GM11168 (cell line): ENCODE measurements around the gene DNASE1L3.

Source experiments
- in situ Hi-C: fragments of 300-500 bp; cut with MboI; formaldehyde crosslinking; loops from one replicate; pipeline ENCODE4 v1.12.0; 2022; ENCODE audit warnings: low sequenced_read_pairs; ENCODE audit not compliant: unreplicated experiment

Gene DNASE1L3

DNA sequence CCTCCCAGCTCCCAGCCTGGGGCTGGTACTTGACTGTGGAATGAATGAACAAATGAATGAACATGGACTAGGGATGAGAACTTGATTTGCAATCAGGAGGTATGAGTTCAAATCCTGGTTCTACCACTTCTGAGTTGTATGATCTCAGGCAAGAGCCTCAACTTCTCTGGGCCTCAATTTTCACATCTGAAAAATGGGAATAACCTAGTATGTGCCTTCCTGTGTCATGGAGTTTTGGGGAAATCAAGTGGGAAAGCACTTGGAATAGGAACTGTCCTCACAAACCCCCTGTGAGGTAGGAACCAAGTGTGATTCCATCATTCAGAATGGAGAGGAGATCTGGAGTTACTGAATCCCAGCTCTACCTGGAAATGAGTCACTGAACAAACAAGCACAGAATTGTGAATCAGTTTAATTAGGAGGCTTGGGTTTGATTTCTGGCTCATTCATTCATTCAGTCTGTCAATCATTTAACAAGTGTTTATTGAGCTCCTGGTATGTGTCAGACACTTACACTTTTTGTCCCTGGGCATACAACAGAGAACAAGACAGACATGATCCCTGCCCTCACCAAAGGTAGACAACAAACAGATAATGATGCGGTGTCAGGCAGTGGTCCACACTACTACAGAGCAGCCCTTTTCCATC, 29.7 kb downstream of the DNASE1L3 start:
- in situ Hi-C loops = loop anchor here (5.0 kb wide), 1 partner anchor 36 kb away; no protein-coding TSS in a partner anchor

DNA sequence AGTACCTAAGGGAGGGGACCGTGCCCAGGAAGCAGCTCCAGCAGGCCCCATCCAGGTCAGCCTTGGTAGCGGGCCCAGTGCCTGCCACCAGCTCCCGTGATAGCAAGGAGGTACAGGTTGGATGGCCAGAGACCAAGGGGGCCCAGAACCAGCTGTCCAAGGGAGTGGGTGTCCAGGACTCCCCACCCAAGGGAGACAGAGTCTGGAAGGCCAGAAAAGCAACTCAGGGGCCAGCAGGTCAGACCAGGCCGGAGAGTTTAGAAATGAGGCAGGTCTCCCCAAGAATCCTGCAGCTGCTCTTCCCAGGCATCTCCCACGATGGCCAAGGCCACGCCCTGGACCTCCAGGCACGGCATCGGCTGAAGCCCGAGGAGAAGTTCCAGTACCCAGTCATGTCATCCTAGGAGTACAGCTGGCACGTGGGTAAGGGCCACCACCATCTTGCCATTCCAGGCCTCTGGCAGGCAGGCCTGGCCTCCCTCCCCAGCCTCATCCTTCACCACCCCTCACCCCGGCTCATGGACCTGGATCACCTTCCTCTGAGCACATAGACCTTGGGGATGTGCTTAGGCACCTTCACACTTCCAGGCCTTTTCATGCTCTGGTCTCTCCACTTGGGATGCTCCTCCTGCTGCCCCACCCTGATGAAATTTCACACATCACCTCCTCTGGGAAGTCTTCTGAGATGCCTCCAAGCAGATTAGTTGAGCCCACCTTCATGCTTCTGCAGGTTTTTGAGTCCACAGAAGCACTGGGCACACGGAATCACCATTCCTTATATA, 30.5 kb downstream of the DNASE1L3 start:
- in situ Hi-C loops = loop anchor here (5.0 kb wide), 1 partner anchor 37 kb away; no protein-coding TSS in a partner anchor

DNA sequence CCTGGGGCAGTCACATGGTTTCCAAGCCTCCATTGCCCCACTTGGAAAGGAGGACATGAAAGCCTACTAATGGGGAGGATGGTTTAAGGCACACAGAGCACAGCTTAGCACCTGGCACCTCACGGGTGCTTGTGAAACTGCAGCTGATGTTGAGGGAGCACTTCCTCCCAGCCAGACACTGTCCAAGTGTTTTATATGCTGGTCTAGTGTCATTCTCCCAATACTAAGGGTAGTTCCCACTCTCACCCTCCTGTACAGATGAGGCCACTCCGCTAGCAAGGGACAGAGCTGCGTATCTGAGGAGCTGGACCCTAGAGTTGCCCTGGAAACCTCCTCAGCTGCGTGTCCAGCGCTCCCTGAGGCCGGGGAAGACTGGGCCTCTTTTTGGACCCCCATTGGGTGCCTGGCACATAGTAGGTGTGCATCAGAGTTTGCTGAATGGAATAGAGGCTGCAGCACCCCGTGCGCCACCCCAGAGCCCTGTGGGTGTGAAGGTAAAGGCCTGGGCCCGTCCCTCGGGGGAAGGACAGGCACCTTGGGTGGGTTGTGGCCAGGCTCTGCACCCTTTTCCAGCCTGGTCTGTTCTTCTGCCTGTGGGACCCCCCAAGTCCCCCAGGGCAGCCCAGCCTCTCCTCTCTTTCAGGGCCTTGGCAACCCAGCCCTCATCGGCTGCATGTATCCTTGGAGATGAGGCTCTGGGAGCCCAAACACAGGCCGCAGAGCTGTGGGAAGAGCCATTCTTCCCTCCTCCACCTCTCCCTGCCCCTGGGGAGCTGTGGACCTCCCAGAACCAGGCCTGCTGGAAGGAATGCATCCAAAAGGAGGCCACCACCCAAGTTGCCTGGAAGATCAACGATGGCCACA, 31.3 kb downstream of the DNASE1L3 start:
- in situ Hi-C loops = loop anchor here (5.0 kb wide), 2 partner anchors 38 to 182 kb away; no protein-coding TSS in a partner anchor

DNA sequence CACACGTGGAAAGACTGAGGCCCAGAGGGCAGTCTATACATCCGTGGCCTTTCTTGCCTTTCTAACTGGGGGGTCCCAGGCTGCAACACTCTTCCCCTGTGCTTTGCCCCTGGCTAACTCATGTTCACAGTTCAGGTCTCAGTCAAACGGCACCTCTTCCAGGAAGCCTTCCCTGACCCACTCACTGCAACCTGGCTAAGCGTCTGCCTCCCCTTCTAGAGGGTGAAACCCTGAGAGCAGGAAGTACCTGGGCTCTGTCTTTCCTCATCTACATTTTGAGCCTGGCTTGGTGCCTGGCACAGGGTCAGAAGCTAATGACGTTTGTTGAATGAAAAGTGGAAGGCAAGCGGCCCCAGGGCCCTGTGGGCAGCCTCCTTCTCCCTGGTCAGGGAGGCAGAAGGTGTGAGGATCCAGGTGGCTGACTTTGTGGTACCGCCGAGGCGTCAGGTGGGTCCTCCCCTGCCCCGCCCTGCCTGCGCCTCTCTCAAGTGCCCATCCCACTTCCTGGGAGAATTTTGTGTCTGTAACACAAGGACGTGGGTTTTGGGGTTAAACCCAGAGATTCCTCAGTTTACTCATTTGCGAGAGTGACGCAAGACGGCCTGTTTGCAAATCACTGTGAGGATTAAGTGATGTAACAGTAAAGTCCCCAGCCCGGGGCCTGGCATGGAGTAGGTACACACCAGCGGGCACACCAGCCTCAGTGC, 32.1 kb downstream of the DNASE1L3 start:
- in situ Hi-C loops = loop anchor here (5.0 kb wide), 1 partner anchor 181 kb away; no protein-coding TSS in a partner anchor

DNA sequence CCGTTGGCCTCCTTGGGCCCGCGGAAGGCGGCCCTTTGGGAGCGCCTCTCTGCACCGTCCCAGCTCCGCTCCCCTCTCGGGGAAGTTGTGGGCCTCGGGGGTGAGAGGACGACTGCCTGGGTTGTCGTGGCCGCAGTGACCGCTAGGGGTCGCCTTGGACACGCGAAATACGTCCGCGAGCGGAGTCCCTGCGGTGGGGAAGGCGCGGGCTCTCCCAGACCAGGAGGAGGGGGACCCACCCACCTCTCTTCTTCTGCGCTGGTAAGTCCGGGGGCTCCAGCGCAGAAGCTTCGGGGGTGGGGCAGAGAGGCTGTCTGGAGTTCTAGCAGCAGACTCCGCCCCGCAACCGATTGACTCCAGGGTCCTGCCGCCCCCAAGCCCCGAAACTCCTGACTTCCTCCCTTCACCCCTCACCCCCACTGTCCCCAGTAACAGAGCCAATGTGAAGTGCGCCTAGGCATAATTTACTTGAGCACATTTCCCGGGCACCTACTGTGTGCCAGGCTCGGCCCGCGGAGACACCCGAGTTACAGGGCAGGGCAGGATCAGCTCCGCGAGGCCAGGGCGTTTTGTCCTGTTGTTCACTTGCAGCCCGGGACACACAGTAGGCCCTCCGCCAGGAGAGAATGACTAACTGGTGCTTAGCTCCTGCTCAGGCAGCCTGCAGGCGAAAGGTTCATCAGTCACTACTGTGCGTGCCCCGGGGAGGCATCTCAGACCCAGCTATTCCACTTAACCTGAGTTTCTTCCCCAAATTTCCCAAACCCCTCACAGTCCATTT, 32.8 kb downstream of the DNASE1L3 start:
- in situ Hi-C loops = loop anchor here (5.0 kb wide), 1 partner anchor 181 kb away; no protein-coding TSS in a partner anchor

DNA sequence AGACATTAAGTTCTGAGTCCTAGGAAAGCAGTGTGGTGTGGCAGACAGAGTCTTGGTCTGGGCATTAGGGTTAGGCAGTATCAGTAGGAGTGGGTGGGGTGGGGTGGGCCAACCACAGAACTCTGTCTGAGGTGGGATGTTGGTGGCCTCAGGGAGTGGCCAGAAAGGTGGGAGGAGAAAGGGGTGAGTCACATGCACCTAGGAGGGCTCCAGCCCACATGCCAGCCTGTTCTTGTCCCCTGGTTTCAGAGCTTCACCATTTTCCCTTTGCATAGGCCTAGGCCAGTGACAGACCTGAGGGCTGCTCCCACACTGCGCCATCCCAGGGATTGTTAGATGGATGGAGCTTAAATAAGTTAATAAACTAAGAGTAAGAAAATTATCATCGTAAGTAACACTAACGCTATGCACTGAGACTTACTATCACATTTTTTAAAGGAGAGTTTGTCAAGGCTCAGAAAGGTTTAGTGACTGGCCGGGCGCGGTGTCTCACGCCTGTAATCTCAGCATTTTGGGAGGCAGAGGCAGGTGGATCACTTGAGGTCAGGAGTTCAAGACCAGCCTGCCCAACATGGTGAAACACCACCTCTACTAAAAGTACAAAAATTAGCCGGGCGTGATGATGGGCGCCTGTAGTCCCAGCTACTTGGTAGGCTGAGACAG, 33.8 kb downstream of the DNASE1L3 start:
- in situ Hi-C loops = loop anchor here (5.0 kb wide), 1 partner anchor 180 kb away; no protein-coding TSS in a partner anchor

- in situ Hi-C loops = loop anchor here (5.0 kb wide), 1 partner anchor 179 kb away; no protein-coding TSS in a partner anchor
Measured at GRCh38 chr3:58176185-58176530, 34.6 kb downstream of the DNASE1L3 start.

GRCh38 chr3:58175437-58176184, 35.2 kb downstream of the DNASE1L3 start:
- in situ Hi-C loops = loop anchor here (5.0 kb wide), 1 partner anchor 178 kb away; no protein-coding TSS in a partner anchor

GRCh38 chr3:58175187-58175436, 35.7 kb downstream of the DNASE1L3 start:
- in situ Hi-C loops = loop anchor here (5.0 kb wide), 1 partner anchor 178 kb away; no protein-coding TSS in a partner anchor

- in situ Hi-C loops = no loop called here
Measured at GRCh38 chr3:58173669-58174398, 36.9 kb downstream of the DNASE1L3 start.

DNA sequence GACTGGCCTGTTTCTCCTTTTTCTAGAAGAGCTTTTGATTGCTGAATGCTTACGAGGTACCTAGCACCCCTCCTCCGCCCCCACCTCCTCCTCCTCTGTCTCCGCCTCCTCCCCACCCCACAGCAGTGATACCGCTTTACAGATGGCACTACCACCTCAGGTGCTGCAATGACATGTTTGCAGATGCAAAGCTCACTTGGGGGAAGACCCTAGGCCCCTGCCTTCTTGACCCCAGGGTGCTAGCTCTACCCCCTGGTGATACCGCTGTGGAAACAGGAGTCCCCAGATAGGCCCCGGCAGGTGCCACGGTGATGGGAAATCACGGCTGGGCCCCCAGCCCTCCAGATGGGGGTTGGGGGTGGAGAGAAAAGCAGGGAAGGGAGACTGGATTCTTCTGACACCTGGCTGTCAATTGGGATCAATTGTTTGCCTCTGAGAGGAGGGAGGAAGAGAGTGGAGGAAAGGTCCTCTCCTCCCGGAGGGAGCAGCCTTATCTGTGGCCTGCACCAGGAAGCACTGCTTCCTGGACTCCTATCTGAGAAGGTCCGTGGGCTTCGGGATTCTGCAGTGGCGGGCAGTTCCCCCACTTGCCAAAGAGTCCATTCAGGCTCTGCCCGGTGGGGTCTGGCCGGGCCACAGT, 37.6 kb downstream of the DNASE1L3 start:
- in situ Hi-C loops = no loop called here

DNA sequence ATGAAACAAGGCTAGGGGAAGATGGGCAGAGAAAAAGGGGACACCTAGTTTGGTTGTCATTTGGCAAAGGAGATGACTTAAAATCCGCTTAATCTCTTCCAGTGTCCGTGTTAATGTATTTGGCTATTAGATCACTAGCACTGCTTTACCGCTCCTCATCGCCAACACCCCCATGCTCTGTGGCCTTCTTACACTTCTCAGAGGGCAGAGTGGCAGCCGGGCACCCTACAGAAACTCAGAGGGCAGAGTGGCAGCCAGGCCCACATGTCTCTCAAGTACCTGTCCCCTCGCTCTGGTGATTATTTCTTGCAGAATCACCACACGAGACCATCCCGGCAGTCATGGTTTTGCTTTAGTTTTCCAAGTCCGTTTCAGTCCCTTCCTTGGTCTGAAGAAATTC, 39.6 kb downstream of the DNASE1L3 start:
- in situ Hi-C loops = no loop called here

- in situ Hi-C loops = no loop called here
Measured at GRCh38 chr3:58170376-58170775, 40.4 kb downstream of the DNASE1L3 start.

- in situ Hi-C loops = no loop called here
Measured at GRCh38 chr3:58169371-58169770, 41.4 kb downstream of the DNASE1L3 start.

GRCh38 chr3:58168498-58168897, 42.3 kb downstream of the DNASE1L3 start:
- in situ Hi-C loops = no loop called here

DNA sequence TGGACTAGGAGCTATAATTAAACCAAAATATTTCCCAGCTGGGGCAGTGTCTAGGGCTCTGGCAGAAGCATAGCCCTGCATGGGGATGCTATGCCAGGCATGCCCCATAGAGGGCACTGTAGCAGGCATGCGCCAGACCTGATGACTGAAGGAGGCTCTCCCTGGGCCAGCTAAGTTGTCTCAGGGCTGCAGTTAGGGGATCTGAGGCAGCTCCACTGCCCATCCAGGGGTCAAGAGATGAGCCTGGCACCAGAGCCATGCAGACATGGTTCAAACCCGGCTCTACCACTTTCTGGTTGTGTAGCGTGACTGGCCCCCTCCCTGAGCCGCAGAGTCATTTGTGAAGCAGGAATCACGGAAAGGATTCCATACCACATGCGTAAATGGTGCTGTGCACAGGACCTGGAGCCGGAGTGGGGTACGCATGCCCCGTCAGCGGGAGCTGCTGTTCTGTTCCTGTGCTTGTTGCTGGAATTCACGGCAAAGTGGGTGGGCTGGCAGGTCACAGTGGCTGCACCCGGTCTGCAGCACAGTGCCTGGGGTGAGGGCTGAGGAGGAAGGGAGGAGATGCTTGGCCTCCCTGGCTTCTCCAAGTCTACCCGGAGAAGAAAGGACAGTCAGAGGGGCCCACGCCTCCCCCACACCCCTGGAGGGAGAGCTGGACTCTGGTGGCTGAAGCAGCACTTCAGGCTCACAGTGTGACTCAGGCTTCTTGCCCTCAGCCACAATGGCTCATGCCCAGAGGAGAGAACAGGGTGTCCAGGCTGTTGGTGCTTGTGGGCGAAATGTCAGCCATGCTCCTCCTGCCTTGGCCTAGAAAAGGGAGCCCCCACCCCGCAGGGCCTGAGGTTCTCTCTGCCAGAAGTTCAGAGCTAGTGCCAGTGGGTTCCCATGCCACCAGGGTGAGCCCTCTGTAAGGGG, 43.1 kb downstream of the DNASE1L3 start:
- in situ Hi-C loops = no loop called here
